K562 (cell line): Measurements from ENCODE around the gene UGT1A5. TPM values are rescaled to one million over a fixed set of nuclear protein-coding genes. Genes with fewer than 3 reads are reported as not detected.
A peak's percentile ranks its signal among the peaks of the same experiment; 100 is the strongest.

Source experiments
- ATAC-seq: fragments of 200-7000 bp; cut with Tn5 transposase; 3 replicates; pipeline ENCODE4 v1.9.1; 2020; ENCODE audit warnings: moderate library complexity
- BruUV-seq: library from RNA; stranded (reverse); fragments of 400-500 nt; replicated peaks from 2 replicates; lab custom pipeline; 2021; lab: Mats Ljungman, UMichigan
- CTCF ChIA-PET: fragments of 300-600 bp; formaldehyde crosslinking; extraction: SDS; loops from one replicate; lab custom pipeline; 2021; ENCODE audit warnings: low intra/inter-chr PET ratio; lab: Yijun Ruan, JAX
- POLR2A ChIA-PET: fragments of 300-600, 350-650 bp; sonication (Branson Sonifier 250); formaldehyde crosslinking; extraction: SDS; loops from one replicate; lab custom pipeline; 2021; ENCODE audit warnings: antibody characterized with exemption, inconsistent platforms; lab: Yijun Ruan, JAX
- DNase-seq, 4 experiments: peaks; one replicate each; pipeline versions ENCODE4 v3.0.0 to v3.0.0-alpha.2; 2011 to 2018; ENCODE audit warnings: low spot score in 3 of 4, mixed read lengths in 3 of 4; ENCODE audit errors: extremely low read depth in 1 of 4
- FAIRE-seq: peaks from 2 replicates; lab custom pipeline; 2011; peaks lifted over from hg19 to GRCh38; lab: Jason Lieb, UNC
- H2AFZ ChIP-seq: 2 replicates; pipeline ENCODE4 v1.6.0; 2011; ENCODE audit warnings: low read depth, low read length, control low read depth, inconsistent platforms
- H3K27ac ChIP-seq: fragments of 200-600 bp; 3 replicates; pipeline ENCODE4 v1.8.0; 2011; ENCODE audit warnings: low read depth, mild to moderate bottlenecking, control low read depth, inconsistent platforms, low read length, moderate library complexity, mixed read lengths; ENCODE audit errors: extremely low read depth
- H3K27me3 ChIP-seq, 2 experiments: fragments of 300-600 bp in 1 of 2; 2 replicates in 1 of 2; 3 replicates in 1 of 2; pipeline versions ENCODE4 v1.6.0 to v1.8.0; 2011; ENCODE audit warnings: inconsistent platforms in 2 of 2, low read length in 2 of 2, mild to moderate bottlenecking in 1 of 2, mixed read lengths in 1 of 2, moderate library complexity in 1 of 2; ENCODE audit not compliant: control insufficient read depth in 2 of 2, insufficient read depth in 2 of 2
- H3K36me3 ChIP-seq: fragments of 300-600 bp; 3 replicates; pipeline ENCODE4 v1.8.0; 2011; ENCODE audit warnings: mild to moderate bottlenecking, low read length, inconsistent platforms; ENCODE audit not compliant: control insufficient read depth, insufficient read depth
- H3K4me1 ChIP-seq, 2 experiments: fragments of 200-600 bp in 1 of 2; replicated peaks in 1 of 2; 2 replicates in 1 of 2; 3 replicates in 1 of 2; pipeline versions ENCODE4 v1.5.1 to v1.8.0; 2011; ENCODE audit warnings: inconsistent platforms in 2 of 2, low read length in 2 of 2, mild to moderate bottlenecking in 1 of 2, mixed read lengths in 1 of 2, moderate library complexity in 1 of 2; ENCODE audit not compliant: control insufficient read depth in 2 of 2, insufficient read depth in 2 of 2
- H3K4me2 ChIP-seq: 2 replicates; pipeline ENCODE4 v1.6.1; 2011; ENCODE audit warnings: low read length, control low read depth, inconsistent platforms, mixed read lengths; ENCODE audit not compliant: insufficient read depth
- H3K4me3 ChIP-seq: fragments of 200-600 bp; sonication (generic), shearing (Covaris generic); 2 replicates; pipeline ENCODE4 v1.5.1; 2016; ENCODE audit warnings: control low read depth, inconsistent platforms
- H3K79me2 ChIP-seq: fragments of 200-600 bp; 3 replicates; pipeline ENCODE4 v1.8.0; 2011; ENCODE audit warnings: low read length, inconsistent platforms; ENCODE audit not compliant: control insufficient read depth, insufficient read depth
- H3K9ac ChIP-seq, 2 experiments: 2 replicates each; pipeline versions ENCODE4 v1.6.0 to v1.6.1; 2011; ENCODE audit warnings: low read depth in 2 of 2, low read length in 2 of 2, control low read depth in 1 of 2, inconsistent platforms in 1 of 2, mild to moderate bottlenecking in 1 of 2, mixed read lengths in 1 of 2; ENCODE audit not compliant: insufficient read depth in 1 of 2
- H3K9me1 ChIP-seq: one replicate; pipeline ENCODE4 v1.6.0; 2011; ENCODE audit warnings: inconsistent platforms, mild to moderate bottlenecking, low read length, moderate library complexity; ENCODE audit not compliant: control insufficient read depth, insufficient read depth
- H3K9me3 ChIP-seq: replicated peaks from 2 replicates; pipeline ENCODE4 v1.5.1; 2011; ENCODE audit warnings: low read depth, low read length, inconsistent platforms; ENCODE audit not compliant: control insufficient read depth, insufficient read depth
- H4K20me1 ChIP-seq: replicated peaks from 2 replicates; pipeline ENCODE4 v1.6.1; 2011; ENCODE audit warnings: low read length, inconsistent platforms, mixed read lengths; ENCODE audit not compliant: control insufficient read depth, insufficient read depth
- L3MBTL2 ChIP-seq: fragments of 450-650 bp; IDR thresholded peaks from 2 replicates; pipeline ENCODE4 v1.6.1; 2016; ENCODE audit warnings: mild to moderate bottlenecking, moderate library complexity
- SMC3 ChIP-seq: conservative IDR thresholded peaks from 2 replicates; pipeline ENCODE4 v1.6.1; 2011; ENCODE audit warnings: low read depth, low read length, improper control_type of control experiment; ENCODE audit not compliant: insufficient read depth
- ZBTB7A ChIP-seq: IDR thresholded peaks from 2 replicates; pipeline ENCODE4 v1.6.1; 2011; ENCODE audit warnings: low read depth, mild to moderate bottlenecking, low read length, moderate library complexity, borderline replicate concordance; ENCODE audit not compliant: control insufficient read depth
- WGBS: fragments of 100-300 bp; shearing (Covaris generic); methylation state at CpG from one replicate; pipeline ENCODE4 v1.1.6; 2016; ENCODE audit warnings: low coverage, mixed read lengths; ENCODE audit not compliant: insufficient coverage; ENCODE audit errors: missing lambda C conversion rate; 5-methylcytosine and 5-hydroxymethylcytosine counted together
- in situ Hi-C: fragments of 300-500 bp; cut with MboI; formaldehyde crosslinking; loops from 4 replicates; pipeline ENCODE4 v1.15.0; 2018; ENCODE audit warnings: inconsistent platforms, mixed read lengths
- intact Hi-C: fragments of 100-400 bp; cut with micrococcal nuclease; formaldehyde crosslinking; loops from 2 replicates; pipeline ENCODE4 v1.14.2; 2022
- polyA plus RNA-seq, 8 experiments: library from polyadenylated mRNA; depleted of rRNA in 4 of 8; stranded (reverse) in 5 of 8; unstranded in 3 of 8; fragments of >200 nt; fragmentation: Nextera tagmentation in 2 of 8; fragmentation: Illumina TruSeq in 1 of 8; extraction: Ambion mirVana in 2 of 8; extraction: Trizol in 1 of 8; gene quantifications; 2 replicates each; pipeline versions ENCODE4 v1.2.1 to v1.2.3, GENCODE V29; 2011 to 2014; ENCODE audit warnings: inconsistent platforms in 1 of 8, missing spikeins in 1 of 8
- total RNA-seq, 7 experiments: library from RNA; depleted of rRNA in 6 of 7; stranded (reverse); fragments of >200 nt in 6 of 7; fragmentation: Illumina TruSeq in 2 of 7; extraction: Trizol in 2 of 7; gene quantifications; 2 replicates each; pipeline versions ENCODE4 v1.2.1 to v1.2.3, GENCODE V29; 2011 to 2021; ENCODE audit warnings: low replicate concordance in 1 of 7
- TF ChIP-seq, protein P1 (sequence below), 2 experiments: IDR thresholded peaks; 2 replicates each; pipeline ENCODE4 v1.6.1; 2011; ENCODE audit warnings: borderline replicate concordance in 1 of 2, control low read depth in 1 of 2, low read depth in 1 of 2, low read length in 1 of 2, mild to moderate bottlenecking in 1 of 2, mixed read lengths in 1 of 2, moderate library complexity in 1 of 2; ENCODE audit not compliant: insufficient read depth in 1 of 2, insufficient read length in 1 of 2, poor library complexity in 1 of 2, severe bottlenecking in 1 of 2; ENCODE audit errors: extremely low read depth in 1 of 2

The UGT1A5 gene
- total and polyA plus RNA-seq, 9 of the 15 experiments (the other 6 are each of a cell fraction or from before 2014, with no cell fraction given) = not detected

DNA sequence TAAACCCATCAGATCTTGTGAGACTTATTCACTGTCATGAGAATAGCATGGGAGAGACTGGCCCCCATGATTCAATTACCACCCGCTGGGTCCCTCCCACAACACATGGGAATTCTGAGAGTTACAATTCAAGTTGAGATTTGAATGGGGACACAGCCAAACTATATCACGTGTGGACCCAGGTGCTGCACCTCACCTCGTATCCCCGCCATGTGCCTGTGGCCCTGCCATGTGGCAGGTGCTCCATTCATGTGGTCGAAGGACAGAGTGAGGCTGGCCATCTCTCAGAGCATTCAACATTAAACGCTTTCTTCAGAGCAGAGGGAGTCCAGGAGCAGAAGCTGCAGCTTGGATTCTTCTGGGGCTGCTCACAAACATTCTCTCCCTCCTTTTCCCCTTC, 97.7 kb downstream of the UGT1A5 start:
- Histone ChIP-seq H3K9me3 (no peaks in the 10 kb centered on the region), H2AFZ (no peak overlapping the region), H3K4me2 (no peak overlapping the region), H4K20me1 (no peaks in the 10 kb centered on the region), H3K9me1 (no peaks in the 10 kb centered on the region), H3K4me3 (no peak overlapping the region), H3K79me2 (no peaks in the 10 kb centered on the region), H3K4me1 (no peaks in the 10 kb centered on the region), H3K27me3 (peaks cover 2 to 26% of the 10 kb centered on the region in 2 experiments; a peak in 2 of 5 replicates), H3K36me3 (no peaks in the 10 kb centered on the region), H3K27ac (no peak overlapping the region), H3K9ac (no peak overlapping the region)
- DNase-seq (no peak), ATAC-seq (no peak), FAIRE-seq (no peak)
- intact Hi-C loops (no loop called here), in situ Hi-C loops (no loop called here)
- BruUV-seq = no TSS peak
- WGBS = 3% methylated on average over 5 of the region's 6 CpGs
- TF ChIP-seq ZBTB7A (no peak), L3MBTL2 (peak; percentile 30; the same call in 1 of the 2 replicates), SMC3 (no peak)
- TF ChIP-seq, protein P1, sequence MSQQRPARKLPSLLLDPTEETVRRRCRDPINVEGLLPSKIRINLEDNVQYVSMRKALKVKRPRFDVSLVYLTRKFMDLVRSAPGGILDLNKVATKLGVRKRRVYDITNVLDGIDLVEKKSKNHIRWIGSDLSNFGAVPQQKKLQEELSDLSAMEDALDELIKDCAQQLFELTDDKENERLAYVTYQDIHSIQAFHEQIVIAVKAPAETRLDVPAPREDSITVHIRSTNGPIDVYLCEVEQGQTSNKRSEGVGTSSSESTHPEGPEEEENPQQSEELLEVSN (IDR thresholded peaks at IDR 0.05; ENCODE audit: borderline replicate concordance in 1 of 2, extremely low read depth in 1 of 2, insufficient read depth in 1 of 2, insufficient read length in 1 of 2, low read depth in 1 of 2, low read length in 1 of 2, poor library complexity in 1 of 2, severe bottlenecking in 1 of 2) = peak in 1 of 2 experiments; percentile 29
- CTCF ChIA-PET = no interaction called here
- POLR2A ChIA-PET = interaction anchor here (0.6 kb wide), 1 partner anchor 41 kb away, joined by 4 read pairs; no protein-coding TSS in a partner anchor
